NB4 (cell line): ENCODE results near the gene AASDHPPT.
A peak's percentile ranks its signal among the peaks of the same experiment; 100 is the strongest.

ENCODE experiments used
- DNase-seq: peaks from one replicate; pipeline ENCODE4 v3.0.0; 2010; ENCODE audit warnings: low read depth
- H3K4me3 ChIP-seq: one replicate; pipeline ENCODE4 v1.5.1; 2011; ENCODE audit warnings: mild to moderate bottlenecking, low read depth, low read length, moderate library complexity
- CTCF ChIP-seq: IDR thresholded peaks from one replicate; pipeline ENCODE4 v1.5.1; 2012; ENCODE audit warnings: low read depth, low read length
- MAX ChIP-seq: IDR thresholded peaks from 2 replicates; pipeline ENCODE4 v1.6.1; 2011; ENCODE audit warnings: low read depth, low read length
- MYC ChIP-seq: IDR thresholded peaks from 2 replicates; pipeline ENCODE4 v1.6.1; 2011; ENCODE audit warnings: low read depth, low read length
- POLR2A ChIP-seq: IDR thresholded peaks from 2 replicates; pipeline ENCODE4 v1.6.1; 2011; ENCODE audit warnings: mild to moderate bottlenecking; ENCODE audit not compliant: insufficient read length; ENCODE audit errors: extremely low read depth

Gene AASDHPPT

GRCh38 chr11:106076919-106077608 lies 398 bp upstream of the AASDHPPT start, which contains the start of gene KBTBD3:
Gene KBTBD3 (minus strand): TSS chr11:106077347. CDS start chr11:106059097, 18,250 bp downstream.
- TF ChIP-seq MAX (peak; percentile 55; the same call in 1 of the 2 replicates), MYC (0 out of 2 replicates have a peak, but pooled peaks have one; percentile 7), POLR2A (no peak)
- H3K4me3 ChIP-seq: peak within 1 kb of the TSS; percentile 91
- DNase-seq: peak; percentile 99

- no peak for TF ChIP-seq MYC
- DNase-seq: no peak
These were observed 4.6 kb downstream of the AASDHPPT start for GRCh38 chr11:106082096-106082495.

GRCh38 chr11:106086135-106086534 lies 8.7 kb downstream of the AASDHPPT start:
- DNase-seq: no peak
- TF ChIP-seq POLR2A: no peak
- no peak for TF ChIP-seq MAX
- no peak for TF ChIP-seq CTCF

More at GRCh38 chr11:106082096-106082495, 4.6 kb downstream of the AASDHPPT start:
- peak overlapping the region; percentile 19 for H3K4me3 ChIP-seq

GRCh38 chr11:106086850-106087249 lies 9.4 kb downstream of the AASDHPPT start:
- no peak for DNase-seq
- no peak overlapping the region for H3K4me3 ChIP-seq

More at GRCh38 chr11:106086135-106086534, 8.7 kb downstream of the AASDHPPT start:
- H3K4me3 ChIP-seq: no peak overlapping the region

GRCh38 chr11:106087815-106088435 lies 10.5 kb downstream of the AASDHPPT start:
- peak; percentile 68 for DNase-seq
- TF ChIP-seq MYC: no peak
- peak; percentile 79 for TF ChIP-seq CTCF
- TF ChIP-seq MAX: no peak
- no peak overlapping the region for H3K4me3 ChIP-seq

More at GRCh38 chr11:106086850-106087249, 9.4 kb downstream of the AASDHPPT start:
- TF ChIP-seq POLR2A (no peak), MYC (no peak), CTCF (no peak), MAX (no peak)

GRCh38 chr11:106088896-106089295 lies 11.4 kb downstream of the AASDHPPT start:
- H3K4me3 ChIP-seq: no peak overlapping the region
- no peak for TF ChIP-seq MYC
- TF ChIP-seq MAX: no peak
- TF ChIP-seq POLR2A: no peak
- no peak for DNase-seq

GRCh38 chr11:106091480-106092123 lies 14.1 kb downstream of the AASDHPPT start:
- no peak overlapping the region for H3K4me3 ChIP-seq
- TF ChIP-seq MAX (no peak), MYC (no peak), CTCF (no peak), POLR2A (no peak)
- DNase-seq: no peak
